Omental fat pad (tissue), 4 donors: ENCODE results near the gene FBXO8. TPM values are rescaled to one million over a fixed set of nuclear protein-coding genes. Genes with fewer than 3 reads are reported as not detected.
A peak's percentile ranks its signal among the peaks of the same experiment; 100 is the strongest.

Experiments used
- ATAC-seq: fragments of 150-250 bp; one replicate; pipeline ENCODE4 v1.9.1; 2016; ENCODE audit warnings: mild to moderate bottlenecking, moderate library complexity; ENCODE audit not compliant: low FRiP score
- DNase-seq: peaks from one replicate; pipeline ENCODE4 v3.0.0-alpha.2; 2019; ENCODE audit warnings: low spot score
- total RNA-seq, 4 donors: library from RNA; depleted of rRNA; stranded (reverse); fragments of >200 nt; gene quantifications; one replicate each; pipeline ENCODE4 v1.1.0, GENCODE V29; 2016
- TF ChIP-seq, protein P1 (sequence below), 3 donors: fragments of 450-650 bp; IDR thresholded peaks; one replicate each; pipeline ENCODE4 v1.5.1; 2016 to 2017; ENCODE audit warnings: antibody characterized with exemption in 3 of 3, mild to moderate bottlenecking in 3 of 3, moderate library complexity in 2 of 3

Gene FBXO8
- total RNA-seq, 4 donors from 2014 or later: 15.9 to 50.8 (median 30.3) TPM

DNA sequence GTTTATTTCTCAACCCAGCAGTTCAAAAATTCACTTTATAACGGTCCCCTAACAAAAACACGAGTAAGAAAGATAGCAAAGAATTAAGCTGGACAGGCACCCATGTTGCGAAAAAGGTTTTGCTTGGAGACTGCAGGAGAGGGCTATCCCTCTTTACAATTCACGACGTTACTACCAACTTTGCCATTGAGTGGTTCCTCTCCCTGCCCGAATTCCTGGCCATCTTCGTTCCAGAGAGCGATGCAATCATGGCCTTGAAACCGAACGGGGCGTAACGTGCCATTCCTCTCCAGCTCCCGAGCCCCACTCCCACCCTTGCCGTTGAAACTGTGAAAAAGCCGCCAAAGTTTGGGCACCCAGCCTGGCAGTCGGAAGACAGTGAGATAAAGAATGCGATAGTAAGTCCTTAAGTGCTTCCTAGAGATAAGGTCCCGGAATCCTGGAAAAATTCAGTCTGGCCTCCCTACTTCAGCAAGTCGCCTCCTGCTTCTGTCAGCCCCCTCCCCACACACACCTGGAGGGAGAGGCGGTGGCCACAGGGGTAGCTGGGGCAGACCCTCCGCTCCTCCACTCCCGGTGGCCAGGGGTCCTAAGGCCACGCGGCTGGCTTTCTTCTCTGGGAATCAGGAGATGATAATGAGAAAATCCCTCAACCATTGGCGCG lies 65.2 kb downstream of the FBXO8 start:
- TF ChIP-seq, protein P1, sequence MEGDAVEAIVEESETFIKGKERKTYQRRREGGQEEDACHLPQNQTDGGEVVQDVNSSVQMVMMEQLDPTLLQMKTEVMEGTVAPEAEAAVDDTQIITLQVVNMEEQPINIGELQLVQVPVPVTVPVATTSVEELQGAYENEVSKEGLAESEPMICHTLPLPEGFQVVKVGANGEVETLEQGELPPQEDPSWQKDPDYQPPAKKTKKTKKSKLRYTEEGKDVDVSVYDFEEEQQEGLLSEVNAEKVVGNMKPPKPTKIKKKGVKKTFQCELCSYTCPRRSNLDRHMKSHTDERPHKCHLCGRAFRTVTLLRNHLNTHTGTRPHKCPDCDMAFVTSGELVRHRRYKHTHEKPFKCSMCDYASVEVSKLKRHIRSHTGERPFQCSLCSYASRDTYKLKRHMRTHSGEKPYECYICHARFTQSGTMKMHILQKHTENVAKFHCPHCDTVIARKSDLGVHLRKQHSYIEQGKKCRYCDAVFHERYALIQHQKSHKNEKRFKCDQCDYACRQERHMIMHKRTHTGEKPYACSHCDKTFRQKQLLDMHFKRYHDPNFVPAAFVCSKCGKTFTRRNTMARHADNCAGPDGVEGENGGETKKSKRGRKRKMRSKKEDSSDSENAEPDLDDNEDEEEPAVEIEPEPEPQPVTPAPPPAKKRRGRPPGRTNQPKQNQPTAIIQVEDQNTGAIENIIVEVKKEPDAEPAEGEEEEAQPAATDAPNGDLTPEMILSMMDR (IDR thresholded peaks at IDR 0.05): no peak
- DNase-seq (no peak), ATAC-seq (no peak)

DNA sequence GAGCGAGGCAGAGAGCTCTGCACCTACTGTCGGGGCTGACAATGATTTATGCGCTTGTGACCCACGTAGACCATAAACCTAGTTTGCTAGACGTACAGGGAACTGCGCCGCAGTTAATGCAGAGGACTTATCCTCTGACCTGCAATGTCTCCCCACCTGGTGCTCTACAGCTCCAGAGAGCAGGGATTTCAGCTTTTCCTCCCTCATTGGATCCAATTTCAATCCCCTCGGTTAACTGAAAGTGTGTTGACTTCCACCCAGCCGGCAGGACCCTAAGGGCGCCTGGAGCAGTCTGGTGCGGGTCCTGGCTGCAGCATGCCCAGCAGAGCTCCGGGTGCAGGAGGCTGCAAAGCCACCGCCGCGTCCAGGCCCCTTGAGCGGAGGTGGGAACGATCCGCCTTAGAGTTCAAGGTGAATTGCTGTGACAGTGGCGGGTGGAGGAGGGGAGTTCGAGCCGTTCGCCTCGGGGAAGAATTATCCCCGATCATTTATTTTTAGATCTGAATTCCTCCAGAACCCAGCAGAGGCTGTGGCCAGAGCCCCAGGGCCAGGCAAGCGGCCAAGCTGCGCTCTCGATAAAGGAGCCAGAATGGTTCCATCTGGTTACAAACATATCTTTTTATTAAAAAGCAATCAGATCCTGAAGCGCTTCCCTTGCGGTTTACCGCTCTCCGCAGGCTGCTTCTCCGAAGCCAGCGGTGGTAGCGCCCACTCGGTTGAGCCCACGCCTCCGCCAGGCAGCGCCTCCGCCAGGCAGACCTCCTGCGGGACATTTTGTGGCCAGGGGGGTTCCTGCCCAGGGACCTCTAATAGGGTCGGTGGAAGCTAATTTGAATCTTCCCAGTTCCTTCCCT lies 66.0 kb downstream of the FBXO8 start:
- TF ChIP-seq, protein P1 (IDR thresholded peaks at IDR 0.05): no peak
- ATAC-seq: peak; percentile 42
- no peak for DNase-seq

DNA sequence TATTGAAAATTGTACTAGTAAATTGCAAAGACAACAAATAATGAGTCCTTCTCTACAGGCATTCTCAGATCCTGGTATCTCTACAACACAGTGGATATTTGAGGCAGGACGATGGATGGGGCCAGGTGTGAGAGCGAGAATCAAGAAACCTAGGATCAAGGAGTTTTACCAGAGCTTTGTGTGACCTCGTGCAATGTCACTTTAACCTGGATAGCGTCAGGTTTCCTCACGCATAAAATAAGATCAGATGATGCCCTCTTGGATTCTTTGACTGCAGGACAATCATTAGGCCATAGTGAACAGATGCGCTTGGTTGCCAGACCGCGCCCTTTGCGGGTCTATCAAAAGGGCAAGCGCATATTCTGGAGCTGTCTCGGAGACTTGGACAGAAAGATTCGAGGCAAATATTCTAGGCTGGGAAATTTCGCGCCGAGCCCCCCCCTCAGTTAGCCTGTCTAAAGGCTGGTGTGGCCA lies 66.6 kb downstream of the FBXO8 start:
- TF ChIP-seq, protein P1 (IDR thresholded peaks at IDR 0.05): no peak
- DNase-seq (no peak), ATAC-seq (no peak)

DNA sequence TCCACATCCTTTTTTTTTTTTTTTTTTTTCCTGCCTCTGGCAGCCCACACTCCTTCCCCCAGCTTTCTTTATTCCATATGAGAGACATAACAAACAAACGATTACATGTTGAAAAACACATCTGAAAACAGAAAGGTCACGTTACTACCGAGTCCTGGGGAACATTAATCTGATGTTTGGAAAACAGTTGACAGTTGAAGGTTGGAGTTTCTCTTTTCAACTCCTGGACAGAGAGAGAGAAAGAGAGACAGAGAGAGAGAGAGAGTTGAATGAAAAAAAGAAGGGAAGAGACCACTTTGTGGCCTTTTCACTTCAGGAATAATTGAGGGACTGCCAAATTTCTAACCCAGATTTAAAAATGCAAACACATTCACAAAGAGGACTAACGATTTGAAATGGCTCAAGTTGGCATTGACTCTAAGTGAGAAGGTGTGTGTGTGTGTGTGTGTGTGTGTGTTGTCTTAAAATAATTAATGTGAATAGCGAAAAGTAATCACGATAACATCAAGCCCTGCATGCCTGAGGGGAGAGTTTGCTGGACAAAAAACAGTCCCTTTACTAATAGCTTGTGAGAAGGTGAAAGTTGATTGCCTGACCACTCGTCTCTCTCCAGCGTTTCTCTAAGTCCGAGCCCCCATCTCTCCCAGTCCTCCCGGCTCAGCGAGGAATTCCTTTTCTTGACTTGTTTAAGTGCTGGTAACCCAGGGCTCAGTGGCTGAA lies 67.3 kb downstream of the FBXO8 start:
- TF ChIP-seq, protein P1 (IDR thresholded peaks at IDR 0.05): no peak
- DNase-seq (no peak), ATAC-seq (no peak)

DNA sequence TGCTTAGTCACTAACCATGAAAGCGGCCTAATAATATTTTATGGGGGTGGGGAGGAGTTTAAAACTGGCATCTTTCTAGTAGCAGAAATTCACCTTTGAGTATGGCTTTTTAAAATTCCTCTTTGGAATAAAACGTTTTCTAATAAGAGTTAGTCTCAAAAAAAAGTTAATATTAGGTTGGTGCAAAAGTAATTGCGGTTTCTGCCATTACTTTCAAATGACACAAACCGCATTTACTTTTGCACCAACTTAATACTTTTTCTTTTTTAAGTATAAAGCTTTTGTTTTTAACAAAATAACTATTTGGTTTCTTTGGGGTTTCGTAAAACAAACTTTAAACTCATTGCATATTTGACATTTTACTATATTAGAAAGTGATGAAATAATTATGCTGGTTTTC lies 68.4 kb downstream of the FBXO8 start:
- ATAC-seq: no peak

DNA sequence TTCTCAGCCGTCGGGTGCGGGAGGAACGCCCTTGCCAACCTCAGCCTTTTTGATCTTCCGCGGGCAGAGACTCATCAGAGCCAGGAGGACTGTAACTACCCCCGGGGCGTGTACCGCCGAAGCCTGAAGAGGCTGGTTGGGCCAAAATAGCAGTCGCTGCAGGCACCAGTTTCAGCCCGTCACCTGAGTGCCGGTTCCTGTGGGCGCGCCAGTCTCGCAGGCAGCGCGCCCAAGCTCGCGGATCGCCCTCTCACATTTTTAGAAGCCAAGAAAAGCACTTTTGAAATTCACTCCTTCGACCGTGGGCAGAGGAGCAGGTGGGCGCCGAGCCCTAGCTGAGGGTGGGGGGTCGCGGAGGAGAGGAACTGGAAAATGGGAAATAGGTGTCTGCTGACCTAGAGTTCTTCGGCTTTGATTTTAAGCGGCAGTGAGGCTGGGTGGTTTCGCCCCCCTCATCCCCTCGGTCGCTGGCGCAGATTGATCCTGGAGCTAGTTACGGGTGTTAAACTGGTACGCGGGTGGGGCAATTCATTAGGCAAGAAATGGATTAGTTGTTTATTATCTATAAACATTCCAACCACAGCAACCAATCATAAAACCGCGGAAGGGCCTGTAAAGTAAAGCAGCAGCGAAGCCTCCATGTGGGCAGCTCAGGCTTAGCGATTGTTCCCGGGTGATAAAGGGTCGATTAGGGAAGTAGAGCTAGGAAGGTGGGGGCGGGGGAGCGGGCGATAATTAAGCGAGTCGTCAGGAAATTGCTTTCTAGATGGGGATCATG lies 69.2 kb downstream of the FBXO8 start:
- DNase-seq (no peak), ATAC-seq (peak; percentile 68)
- TF ChIP-seq, protein P1 (IDR thresholded peaks at IDR 0.05): no peak

More for the DNA sequence above, 68.4 kb downstream of the FBXO8 start:
- TF ChIP-seq, protein P1 (IDR thresholded peaks at IDR 0.05): no peak
- no peak for DNase-seq
